Activated naive CD8-positive, alpha-beta T cell treated with anti-CD3 and anti-CD28 coated beads for 36 hours (primary cell): ENCODE measurements around the gene IGLON5. TPM values are rescaled to one million over a fixed set of nuclear protein-coding genes. Genes with fewer than 3 reads are reported as not detected.

Experiments
- DNase-seq: peaks from one replicate; pipeline ENCODE4 v3.0.0; 2021
- H3K27ac Mint-ChIP-seq: one replicate; pipeline ENCODE4 v1.8.0; 2022; ENCODE audit warnings: mild to moderate bottlenecking, moderate library complexity, mixed read lengths
- H3K27me3 Mint-ChIP-seq: one replicate; pipeline ENCODE4 v1.8.0; 2022; ENCODE audit warnings: mild to moderate bottlenecking, mixed read lengths
- H3K36me3 Mint-ChIP-seq: one replicate; pipeline ENCODE4 v1.8.0; 2021; ENCODE audit warnings: mild to moderate bottlenecking, mixed read lengths
- H3K4me1 Mint-ChIP-seq: one replicate; pipeline ENCODE4 v1.8.0; 2021; ENCODE audit warnings: mixed read lengths
- H3K4me3 Mint-ChIP-seq: one replicate; pipeline ENCODE4 v1.8.0; 2022; ENCODE audit warnings: mild to moderate bottlenecking, moderate library complexity, mixed read lengths
- H3K9me3 Mint-ChIP-seq: one replicate; pipeline ENCODE4 v1.8.0; 2022; ENCODE audit warnings: mixed read lengths
- total RNA-seq, 2 experiments: library from RNA; stranded (reverse); gene quantifications; one replicate each; pipeline ENCODE4 v1.2.3, GENCODE V29; 2021

IGLON5 gene
- total RNA-seq = under 1 TPM; 0.12 to 0.18 TPM

DNA sequence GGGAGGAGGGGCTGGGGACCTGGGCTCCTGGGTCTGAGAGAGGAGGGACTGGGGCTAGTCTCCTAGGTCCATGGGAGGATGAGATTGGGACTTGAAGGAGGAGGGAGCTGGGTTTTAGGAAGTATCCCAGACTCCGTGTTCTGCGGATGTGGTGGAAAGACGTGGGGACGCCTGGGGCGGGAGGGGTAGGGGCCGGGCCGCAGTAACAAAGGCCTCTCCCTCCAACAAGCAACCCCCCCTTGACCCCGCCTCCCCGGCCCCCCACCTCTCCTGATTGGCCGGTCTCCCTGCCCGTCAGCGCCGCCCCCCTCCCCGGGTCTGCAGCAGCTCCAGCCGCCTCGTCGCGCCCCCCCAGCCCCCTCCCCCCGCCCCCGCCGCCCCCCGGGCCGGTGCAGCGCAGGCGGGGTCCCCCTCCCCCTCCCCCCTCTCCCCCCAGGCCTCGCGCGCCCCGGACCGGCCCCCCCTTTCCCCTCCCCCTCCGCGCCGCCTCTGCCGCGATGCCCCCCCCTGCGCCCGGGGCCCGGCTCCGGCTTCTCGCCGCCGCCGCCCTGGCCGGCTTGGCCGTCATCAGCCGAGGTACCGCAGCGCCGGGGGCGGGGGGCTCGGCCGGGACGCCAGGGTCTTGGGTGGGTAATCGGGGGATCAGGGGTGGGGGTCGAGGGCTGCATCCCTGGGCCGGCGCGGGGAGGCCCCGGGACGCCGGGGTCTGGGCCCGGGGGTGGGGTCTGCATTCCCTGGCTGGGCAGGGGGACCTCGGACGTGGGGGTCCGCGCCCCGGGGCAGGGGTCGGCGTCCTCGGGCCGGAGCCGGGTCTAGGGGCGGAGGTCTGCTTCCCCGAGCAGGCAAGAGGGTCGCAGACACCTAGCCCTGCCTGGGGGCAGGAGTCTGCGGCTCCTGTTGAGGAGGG is at the start of gene IGLON5:
Gene IGLON5, plus strand, starts transcription at position 294 of the 907 bp plus-strand sequence. Its CDS starts 204 bp downstream, at position 498.
- Mint-ChIP-seq H3K4me3 (no peak within 1 kb of the TSS), H3K4me1 (no peaks in the 10 kb centered on the region), H3K27me3 (peaks cover 64% of the 10 kb centered on the region), H3K27ac (no peak within 1 kb of the TSS), H3K9me3 (peaks cover 17% of the 10 kb centered on the region), H3K36me3 (no peaks in the 10 kb centered on the region)
- no peak for DNase-seq

DNA sequence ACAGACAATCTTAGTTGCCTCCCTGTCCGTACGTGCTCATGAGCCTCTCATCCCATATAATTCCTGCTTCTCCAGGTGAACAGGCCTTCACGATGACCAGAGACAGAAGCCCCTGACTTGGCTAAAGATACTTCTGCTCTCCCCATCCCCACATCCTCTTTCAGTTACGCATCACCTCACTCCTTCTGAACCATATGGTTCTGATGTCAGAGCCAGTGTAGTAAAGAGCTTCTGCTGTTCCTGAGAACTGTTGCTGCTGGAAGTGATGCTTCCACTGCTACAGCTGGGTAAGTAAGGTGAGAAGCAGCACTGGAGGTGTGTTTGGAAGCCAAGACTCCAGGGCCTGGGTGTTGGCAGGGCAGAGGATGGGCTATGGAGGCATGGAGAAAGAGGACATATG is 47.6 kb upstream of the IGLON5 start:
- Mint-ChIP-seq H3K9me3 (no peaks in the 10 kb centered on the region), H3K27me3 (peaks cover 22% of the 10 kb centered on the region), H3K4me3 (no peak overlapping the region), H3K27ac (no peak overlapping the region), H3K36me3 (no peaks in the 10 kb centered on the region), H3K4me1 (no peaks in the 10 kb centered on the region)
- no peak for DNase-seq

DNA sequence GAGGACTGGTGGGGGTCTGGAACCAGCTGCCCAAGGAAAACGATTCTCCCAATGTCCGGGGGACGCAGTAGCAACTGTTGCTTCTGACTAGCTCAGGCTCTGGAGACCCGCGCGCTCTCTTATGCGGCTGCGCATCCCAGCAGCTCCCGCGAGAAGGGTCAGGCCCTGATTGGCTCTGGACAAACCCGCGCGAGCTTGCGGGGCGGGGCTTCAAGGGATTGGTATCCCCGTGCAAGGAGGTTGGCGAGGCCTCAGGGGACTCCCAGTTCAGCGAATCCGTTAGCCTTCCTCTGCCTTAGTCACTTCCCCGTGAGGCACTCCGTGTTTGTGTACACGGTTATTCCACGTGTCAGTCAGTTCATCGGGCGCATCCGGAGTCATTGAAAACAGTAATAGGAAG is 40.4 kb upstream of the IGLON5 start:
- H3K4me3 Mint-ChIP-seq = no peak overlapping the region

DNA sequence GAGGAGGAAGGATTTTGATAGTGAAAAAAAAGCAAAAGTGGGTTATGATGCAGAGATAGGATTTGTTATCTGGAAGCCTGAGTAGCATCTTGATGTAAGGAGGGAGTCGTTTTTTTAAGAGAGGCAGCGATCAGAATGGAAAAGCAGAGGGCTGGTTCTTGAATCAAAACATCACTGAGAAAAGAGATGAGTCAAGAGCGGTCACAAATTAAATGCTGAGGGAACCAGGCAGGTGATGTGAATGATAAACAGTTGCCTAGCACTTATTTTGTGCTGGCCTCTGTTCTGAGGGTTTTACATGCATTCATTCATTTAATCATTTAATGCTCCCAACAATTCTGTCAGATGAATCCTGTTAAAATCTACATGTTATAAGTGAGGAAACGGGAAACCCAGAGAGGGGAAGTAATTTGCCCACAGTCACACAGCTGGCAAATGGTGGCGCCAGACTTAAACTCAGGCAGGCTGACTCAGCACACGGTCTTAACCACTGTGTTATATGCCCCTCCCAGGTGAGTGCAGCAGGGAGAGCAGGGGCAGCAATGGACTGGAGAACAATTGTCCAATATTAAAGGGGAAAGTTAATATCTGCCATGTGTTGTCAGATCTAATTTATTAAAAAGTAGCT is 39.1 kb upstream of the IGLON5 start:
- Mint-ChIP-seq H3K4me1 (peaks cover 3% of the 10 kb centered on the region), H3K36me3 (no peaks in the 10 kb centered on the region), H3K4me3 (no peak overlapping the region), H3K27me3 (peaks cover 20% of the 10 kb centered on the region), H3K9me3 (no peaks in the 10 kb centered on the region), H3K27ac (no peak overlapping the region)
- no peak for DNase-seq

More for the DNA sequence above, 40.4 kb upstream of the IGLON5 start:
- peaks cover 14% of the 10 kb centered on the region for H3K27me3 Mint-ChIP-seq
- no peak for DNase-seq
- no peak overlapping the region for H3K27ac Mint-ChIP-seq
- peaks cover 3% of the 10 kb centered on the region for H3K4me1 Mint-ChIP-seq
- H3K36me3 Mint-ChIP-seq = no peaks in the 10 kb centered on the region
- H3K9me3 Mint-ChIP-seq = no peaks in the 10 kb centered on the region

DNA sequence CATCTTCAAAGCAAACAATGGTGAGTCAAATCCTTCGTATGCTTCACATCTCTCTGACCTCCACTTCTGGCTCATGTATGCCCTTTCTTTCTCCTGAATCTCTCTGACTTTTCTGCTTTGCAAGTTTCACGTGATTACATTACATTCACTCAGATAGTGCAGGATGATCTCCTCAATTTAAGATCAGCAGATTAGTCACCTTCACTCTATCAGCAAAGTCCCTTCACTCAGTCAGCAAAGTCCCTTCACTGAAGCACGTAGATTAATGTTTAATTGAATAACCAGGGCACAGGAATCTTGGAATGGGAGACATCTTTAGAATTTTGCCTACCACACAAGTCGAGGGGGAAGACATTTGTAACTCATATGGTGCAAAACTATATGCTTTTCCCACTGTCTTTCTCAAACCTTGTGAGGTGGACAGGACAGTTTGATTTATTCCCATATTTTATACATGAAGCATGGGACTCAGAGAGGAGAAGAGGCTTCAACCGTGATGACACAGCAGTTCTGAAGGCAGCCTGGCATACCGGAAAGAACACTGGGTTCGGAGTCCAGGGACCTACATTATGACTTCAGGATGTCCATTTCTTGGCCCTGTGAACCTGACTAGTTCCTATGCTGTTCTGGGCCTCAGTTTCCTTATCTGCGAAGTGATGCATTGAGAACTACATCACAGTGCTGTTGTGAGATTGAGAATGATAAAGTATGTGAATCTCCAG is 37.2 kb upstream of the IGLON5 start:
- H3K9me3 Mint-ChIP-seq = no peaks in the 10 kb centered on the region
- no peak for DNase-seq
- H3K27me3 Mint-ChIP-seq = peaks cover 38% of the 10 kb centered on the region
- H3K36me3 Mint-ChIP-seq = no peaks in the 10 kb centered on the region
- peaks cover 3% of the 10 kb centered on the region for H3K4me1 Mint-ChIP-seq
- no peak overlapping the region for H3K27ac Mint-ChIP-seq
- no peak overlapping the region for H3K4me3 Mint-ChIP-seq

DNA sequence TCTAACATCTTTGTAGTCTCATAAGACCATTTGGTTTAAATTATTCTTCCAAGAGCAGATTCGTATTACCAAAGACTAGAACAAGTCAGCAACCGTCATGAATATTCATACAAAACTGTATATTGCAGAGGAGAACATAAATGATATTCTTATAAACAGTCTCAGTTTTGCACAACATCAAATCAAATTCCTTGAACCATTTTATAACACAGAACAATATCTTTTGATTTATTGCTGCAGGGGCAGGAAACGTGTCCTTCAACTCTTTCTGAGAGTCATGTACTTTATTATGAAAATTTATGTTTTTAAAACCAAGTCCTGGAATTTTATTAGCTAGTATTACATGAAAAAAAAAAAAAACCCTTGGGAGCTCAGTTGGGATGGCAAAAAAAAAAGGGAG is 34.3 kb upstream of the IGLON5 start:
- Mint-ChIP-seq H3K9me3 (peaks cover 5% of the 10 kb centered on the region), H3K4me1 (peaks cover 3% of the 10 kb centered on the region), H3K27me3 (peaks cover 38% of the 10 kb centered on the region), H3K36me3 (no peaks in the 10 kb centered on the region), H3K4me3 (no peak overlapping the region), H3K27ac (no peak overlapping the region)
- no peak for DNase-seq

DNA sequence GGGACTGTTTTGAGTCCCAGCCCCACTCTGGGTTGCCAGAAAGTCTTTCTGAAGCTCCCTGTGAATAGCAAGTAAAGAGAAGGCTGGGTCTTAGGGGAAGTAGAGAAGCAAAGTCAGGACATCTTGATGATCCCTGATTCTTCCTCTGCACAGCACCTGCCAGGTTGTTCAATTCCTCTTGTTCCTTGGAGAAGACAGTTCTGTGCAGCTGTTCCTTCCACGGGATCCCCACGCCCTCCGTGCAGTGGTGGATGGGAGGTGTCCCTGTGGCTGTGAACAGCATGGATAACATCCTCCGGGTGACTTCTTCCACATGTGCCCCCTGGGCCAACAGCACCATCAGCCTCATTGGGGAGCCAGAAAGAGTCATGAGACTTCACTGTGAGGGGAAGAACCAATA is 29.1 kb upstream of the IGLON5 start:
- no peaks in the 10 kb centered on the region for H3K4me1 Mint-ChIP-seq
- no peak overlapping the region for H3K27ac Mint-ChIP-seq
- H3K36me3 Mint-ChIP-seq = no peaks in the 10 kb centered on the region
- H3K9me3 Mint-ChIP-seq = peaks cover 7% of the 10 kb centered on the region
- no peak for DNase-seq
- H3K4me3 Mint-ChIP-seq = no peak overlapping the region
- H3K27me3 Mint-ChIP-seq = peaks cover 47% of the 10 kb centered on the region

DNA sequence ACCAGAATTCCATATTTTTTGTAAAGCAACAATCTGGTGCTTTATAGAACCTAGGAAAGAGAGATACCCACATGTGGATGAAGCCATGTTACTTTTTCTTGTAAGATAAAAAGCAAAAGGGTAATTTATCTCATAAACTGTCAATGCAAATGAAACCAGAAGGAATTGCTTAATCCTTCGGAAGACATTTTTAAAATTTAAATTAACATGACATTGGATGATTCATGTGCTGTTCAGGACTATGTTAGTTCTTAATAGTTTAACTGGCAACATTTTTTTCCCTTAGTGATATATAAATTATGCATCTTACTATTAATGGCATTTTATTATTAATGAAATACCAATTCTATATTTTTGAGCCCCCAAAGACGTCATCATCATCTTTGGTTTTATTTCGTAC is 25.8 kb upstream of the IGLON5 start:
- no peak overlapping the region for H3K27ac Mint-ChIP-seq
- H3K36me3 Mint-ChIP-seq = no peaks in the 10 kb centered on the region
- H3K9me3 Mint-ChIP-seq = peaks cover 1% of the 10 kb centered on the region
- no peak for DNase-seq
- no peak overlapping the region for H3K4me3 Mint-ChIP-seq
- no peaks in the 10 kb centered on the region for H3K4me1 Mint-ChIP-seq
- peaks cover 26% of the 10 kb centered on the region for H3K27me3 Mint-ChIP-seq

DNA sequence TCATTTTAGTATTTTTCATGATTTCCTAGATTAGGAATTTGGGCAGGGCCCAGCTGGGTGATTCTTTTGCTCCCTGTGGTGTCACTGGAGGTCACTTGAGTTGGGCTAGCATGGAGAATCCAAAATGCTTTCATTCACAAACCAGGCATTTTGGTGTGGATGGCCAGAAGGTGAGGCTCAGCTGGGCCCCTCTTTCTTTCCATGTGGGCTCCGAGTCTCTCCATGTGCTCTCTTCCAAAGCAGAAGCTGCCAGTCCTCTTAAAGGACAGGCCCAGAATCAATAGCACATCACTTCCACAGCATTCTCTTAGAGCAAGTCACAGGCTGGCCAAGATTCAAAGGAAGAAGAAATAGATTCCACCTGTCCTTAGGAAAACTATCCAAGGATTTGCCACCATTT is 21.8 kb upstream of the IGLON5 start:
- no peaks in the 10 kb centered on the region for H3K36me3 Mint-ChIP-seq
- no peaks in the 10 kb centered on the region for H3K4me1 Mint-ChIP-seq
- no peak for DNase-seq
- H3K9me3 Mint-ChIP-seq = no peaks in the 10 kb centered on the region
- H3K27me3 Mint-ChIP-seq = peaks cover 26% of the 10 kb centered on the region
- no peak overlapping the region for H3K27ac Mint-ChIP-seq
- H3K4me3 Mint-ChIP-seq = no peak overlapping the region

DNA sequence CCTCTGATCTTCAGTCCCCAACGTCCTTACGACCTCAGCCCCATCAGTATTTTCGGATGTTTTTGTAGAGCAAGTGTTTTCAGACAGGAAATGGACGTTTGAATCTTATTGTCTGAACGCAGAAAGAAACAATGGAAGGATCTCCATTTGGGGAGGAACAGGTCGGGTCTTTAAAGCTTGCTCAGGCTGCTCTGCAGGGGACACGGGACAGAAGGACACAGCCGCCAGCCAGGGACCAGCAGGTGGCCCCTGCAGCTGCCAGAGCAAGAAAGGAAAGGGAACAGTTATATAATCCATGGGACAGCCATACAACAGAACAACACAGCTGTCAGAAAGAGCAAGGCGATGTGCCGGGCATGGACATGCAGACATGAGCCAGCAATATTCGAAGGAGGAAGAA is 18.5 kb upstream of the IGLON5 start:
- H3K9me3 Mint-ChIP-seq = no peaks in the 10 kb centered on the region
- no peak for DNase-seq
- no peak overlapping the region for H3K4me3 Mint-ChIP-seq
- H3K27me3 Mint-ChIP-seq = peaks cover 31% of the 10 kb centered on the region
- no peak overlapping the region for H3K27ac Mint-ChIP-seq
- no peaks in the 10 kb centered on the region for H3K36me3 Mint-ChIP-seq
- H3K4me1 Mint-ChIP-seq = no peaks in the 10 kb centered on the region

DNA sequence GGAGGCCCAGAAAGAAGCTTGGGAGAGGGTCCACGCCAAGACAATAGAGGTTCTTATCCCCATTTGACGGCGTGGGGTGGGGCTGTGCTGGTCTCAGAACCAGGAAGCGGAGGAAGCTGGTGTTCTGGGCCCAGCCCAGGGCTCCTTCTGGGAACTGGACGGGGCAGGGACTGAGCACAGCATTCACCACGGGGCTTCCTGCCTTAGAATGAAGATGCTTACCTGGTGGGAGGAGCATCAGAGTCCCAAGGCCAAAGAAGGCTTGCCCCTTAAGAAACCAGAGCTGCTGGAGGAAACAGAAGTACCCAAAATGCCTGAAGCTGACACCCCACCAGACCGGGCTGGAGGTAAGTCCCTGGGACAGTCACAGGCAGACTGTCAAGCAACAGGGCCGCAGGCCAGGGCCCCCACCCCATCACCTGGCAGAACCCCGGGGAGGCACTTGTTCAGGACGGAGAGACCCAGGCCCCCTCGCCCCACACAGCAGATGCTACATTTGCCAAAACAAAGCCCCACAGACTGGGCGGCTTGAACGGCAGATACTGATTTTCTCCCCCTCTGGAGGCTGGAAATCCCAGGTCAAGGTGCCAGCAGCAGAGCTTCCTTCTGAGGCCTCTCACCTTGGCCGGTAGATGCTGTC is 17.8 kb upstream of the IGLON5 start:
- Mint-ChIP-seq H3K36me3 (no peaks in the 10 kb centered on the region), H3K4me1 (no peaks in the 10 kb centered on the region), H3K27ac (no peak overlapping the region), H3K27me3 (peaks cover 31% of the 10 kb centered on the region), H3K4me3 (no peak overlapping the region), H3K9me3 (no peaks in the 10 kb centered on the region)
- DNase-seq = no peak

DNA sequence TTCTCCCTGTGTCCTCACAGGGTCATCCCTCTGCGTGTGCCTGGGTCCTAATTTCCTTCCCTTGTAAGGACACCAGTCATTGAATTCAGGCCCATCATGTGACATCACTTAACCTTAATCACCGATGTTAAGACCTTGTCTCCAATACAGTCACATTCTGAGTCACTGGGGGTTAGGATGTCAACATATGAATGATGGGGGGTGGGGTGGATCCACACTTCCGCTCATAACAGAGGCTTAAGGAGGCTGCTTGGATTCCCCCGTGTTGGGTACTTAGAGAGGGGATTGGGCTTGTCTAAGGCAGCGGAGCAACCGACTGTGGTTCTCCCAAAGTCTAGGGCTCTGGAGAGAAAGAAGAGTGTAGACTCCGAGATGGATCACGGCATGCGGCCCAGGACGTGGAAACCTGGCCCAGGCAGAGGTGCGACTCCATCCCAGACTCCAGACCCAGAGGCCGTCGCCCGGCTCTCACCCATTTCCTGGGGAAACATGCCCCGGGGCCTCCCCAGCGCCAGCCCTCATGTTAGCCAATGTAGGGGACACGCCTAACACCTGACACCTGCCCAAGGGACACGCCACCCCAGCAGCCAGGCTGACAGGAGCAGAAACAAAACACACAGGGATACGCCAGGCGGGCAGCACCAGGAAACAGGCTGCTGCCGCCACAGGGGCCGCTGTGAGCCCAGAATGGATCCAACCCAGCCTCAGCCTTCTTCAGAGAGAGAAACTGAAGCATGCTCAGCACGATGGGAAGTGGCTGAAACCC is 17.1 kb upstream of the IGLON5 start:
- DNase-seq = no peak
- no peak overlapping the region for H3K27ac Mint-ChIP-seq
- H3K27me3 Mint-ChIP-seq = peaks cover 31% of the 10 kb centered on the region
- no peak overlapping the region for H3K4me3 Mint-ChIP-seq
- no peaks in the 10 kb centered on the region for H3K36me3 Mint-ChIP-seq
- no peaks in the 10 kb centered on the region for H3K9me3 Mint-ChIP-seq
- H3K4me1 Mint-ChIP-seq = no peaks in the 10 kb centered on the region

DNA sequence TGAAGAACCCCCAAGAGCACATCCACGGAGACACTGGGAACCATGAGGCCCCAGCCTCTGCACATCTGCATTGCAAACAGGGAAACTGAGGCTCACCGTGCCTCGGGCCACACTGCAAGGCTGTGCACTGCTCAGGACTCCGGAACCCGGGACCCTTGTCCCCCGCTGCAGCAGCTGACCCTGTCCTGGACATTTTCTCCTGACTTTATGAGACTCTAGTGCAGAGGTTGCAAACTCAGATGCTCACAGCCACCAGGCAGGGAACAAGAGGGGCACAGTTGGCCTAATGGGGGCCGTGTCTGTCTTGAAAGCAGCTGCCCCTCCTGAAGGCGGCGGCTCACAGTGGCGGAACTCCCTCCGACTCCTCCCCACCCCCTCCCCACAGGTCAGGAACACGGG is 16.5 kb upstream of the IGLON5 start:
- H3K9me3 Mint-ChIP-seq = no peaks in the 10 kb centered on the region

DNA sequence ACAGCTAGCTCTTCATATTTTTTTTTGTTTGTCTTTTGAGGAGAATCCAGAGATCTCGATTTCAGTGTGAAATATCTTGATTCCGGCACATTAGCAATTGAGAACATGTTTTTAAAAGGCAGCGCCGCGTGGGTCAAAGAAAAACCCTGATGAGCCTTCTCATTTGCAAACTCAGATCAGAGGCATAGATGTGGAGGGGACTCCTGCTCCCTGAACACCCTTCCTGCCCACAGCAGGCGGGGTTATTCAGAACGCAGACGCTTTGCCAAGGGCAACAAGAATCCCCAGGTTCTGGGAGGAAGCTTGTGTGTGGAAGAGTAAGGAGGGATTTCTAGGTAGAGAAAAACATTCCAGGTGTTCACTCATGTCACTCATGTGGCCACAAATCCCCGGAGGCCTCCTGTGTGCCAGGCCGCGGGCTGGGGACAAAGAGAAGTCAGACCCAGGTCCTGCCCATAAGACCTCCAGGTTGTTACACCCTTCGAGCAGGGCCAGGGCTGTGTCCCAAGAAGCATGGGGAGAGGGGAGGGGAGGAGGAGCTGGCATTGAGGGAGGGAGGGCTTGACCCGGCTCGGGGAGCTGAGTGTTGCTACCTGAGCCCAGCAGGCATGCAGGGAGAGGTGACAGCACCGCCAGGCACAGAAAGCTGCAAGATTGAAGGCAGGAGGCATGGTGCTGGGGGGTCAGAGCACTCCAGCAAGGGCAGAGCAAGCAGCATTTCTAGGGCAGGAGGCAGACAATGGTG is 15.9 kb upstream of the IGLON5 start:
- Mint-ChIP-seq H3K4me3 (no peak overlapping the region), H3K27me3 (peaks cover 28% of the 10 kb centered on the region), H3K9me3 (no peaks in the 10 kb centered on the region), H3K27ac (no peak overlapping the region), H3K36me3 (no peaks in the 10 kb centered on the region), H3K4me1 (no peaks in the 10 kb centered on the region)
- no peak for DNase-seq

More for the DNA sequence above, 16.5 kb upstream of the IGLON5 start:
- Mint-ChIP-seq H3K27me3 (peaks cover 31% of the 10 kb centered on the region), H3K4me1 (no peaks in the 10 kb centered on the region), H3K36me3 (no peaks in the 10 kb centered on the region), H3K4me3 (no peak overlapping the region), H3K27ac (no peak overlapping the region)
- no peak for DNase-seq
